GM21526 (cell line): ENCODE results near the gene PIEZO2.

Source experiments
- ATAC-seq: cut with Tn5 transposase; IDR thresholded peaks from one replicate; pipeline ENCODE4 v1.9.1; 2021; ENCODE audit warnings: moderate library complexity; ENCODE audit not compliant: unreplicated experiment, low FRiP score

Gene PIEZO2

GRCh38 chr18:10805587-10806118 lies 343.7 kb downstream of the PIEZO2 start:
- ATAC-seq = no peak

DNA sequence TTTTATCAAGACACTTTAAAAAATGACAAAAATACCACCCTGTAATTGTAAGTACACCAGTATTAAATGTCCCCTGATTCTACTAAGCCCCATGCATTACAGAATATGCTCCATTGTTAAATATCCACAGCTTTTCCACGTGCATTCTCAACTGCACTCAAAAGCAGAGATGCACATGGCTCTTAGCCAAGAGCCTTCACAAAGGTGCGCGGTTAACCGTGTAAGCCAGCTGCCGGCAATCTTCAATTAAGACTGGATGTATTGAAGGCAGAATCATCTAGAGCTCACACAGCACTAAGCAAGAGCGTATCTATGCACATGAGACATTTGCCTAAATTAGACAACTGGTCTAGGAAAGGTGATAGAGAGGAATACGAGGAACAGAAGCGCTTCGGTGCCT lies 345.2 kb downstream of the PIEZO2 start:
- ATAC-seq = no peak

DNA sequence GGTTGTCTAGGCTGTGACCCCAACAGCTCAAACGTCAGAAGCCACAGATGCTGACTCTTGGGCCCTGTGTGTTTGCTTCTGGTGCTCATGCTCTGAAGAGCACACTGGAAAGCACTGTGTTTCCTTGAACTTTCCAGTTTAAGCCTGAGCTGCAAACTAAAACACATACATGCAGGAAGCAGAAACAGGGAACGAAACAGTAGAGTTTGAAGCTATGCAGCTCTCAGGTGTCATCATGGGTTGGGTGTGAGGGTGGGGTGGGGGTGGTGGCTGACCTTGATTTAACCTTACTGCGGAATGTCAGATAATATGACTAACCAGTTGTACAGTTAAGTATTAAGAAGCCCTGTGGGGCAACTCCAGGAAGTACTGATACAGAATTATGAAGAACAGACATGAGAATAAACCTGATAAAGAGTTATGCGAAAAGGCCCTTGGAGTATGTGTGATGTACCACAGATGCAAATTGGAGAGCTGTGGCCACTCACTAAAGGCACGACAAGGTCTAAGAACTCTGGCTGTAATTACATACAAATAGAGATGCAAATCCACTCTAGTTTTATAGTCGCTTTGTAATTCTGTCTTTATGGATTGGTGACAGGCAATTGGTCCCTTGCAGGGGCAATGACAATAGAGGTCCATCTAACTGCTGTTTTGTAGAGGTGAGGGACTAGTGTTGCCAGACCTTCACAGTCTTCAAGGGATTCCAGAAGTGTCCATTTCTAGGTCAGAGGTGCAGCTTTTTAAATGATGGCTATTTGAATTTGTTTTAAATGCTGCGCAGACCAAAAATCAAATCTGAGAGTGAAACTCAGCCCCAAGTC lies 350.4 kb downstream of the PIEZO2 start:
- ATAC-seq = no peak

- no peak for ATAC-seq
Measured at GRCh38 chr18:10797896-10798295, 351.5 kb downstream of the PIEZO2 start.

DNA sequence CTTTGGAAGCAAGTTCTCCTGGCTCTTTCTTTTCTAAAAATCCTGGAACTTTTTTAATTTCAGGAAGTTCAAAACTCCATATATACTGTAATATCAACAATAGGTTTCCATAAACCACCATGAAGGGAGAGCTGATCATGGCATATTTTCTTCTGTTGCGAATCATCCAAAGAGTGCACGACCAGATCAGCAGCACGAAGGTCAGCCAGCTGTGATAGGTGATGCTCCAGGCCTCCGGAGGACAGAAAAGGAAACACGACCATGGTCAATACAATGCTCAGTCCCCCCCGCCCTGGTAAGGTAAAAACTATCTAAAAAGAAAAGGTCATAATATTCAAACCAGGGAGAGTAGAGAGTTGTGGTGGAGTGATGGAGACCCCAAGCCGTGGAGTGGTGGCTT lies 354.6 kb downstream of the PIEZO2 start:
- no peak for ATAC-seq

GRCh38 chr18:10793730-10794370 lies 355.5 kb downstream of the PIEZO2 start:
- no peak for ATAC-seq

- ATAC-seq = no peak
Measured at GRCh38 chr18:10792181-10792580, 357.2 kb downstream of the PIEZO2 start.

- ATAC-seq = no peak
Measured at GRCh38 chr18:10791169-10791831, 358.1 kb downstream of the PIEZO2 start.

DNA sequence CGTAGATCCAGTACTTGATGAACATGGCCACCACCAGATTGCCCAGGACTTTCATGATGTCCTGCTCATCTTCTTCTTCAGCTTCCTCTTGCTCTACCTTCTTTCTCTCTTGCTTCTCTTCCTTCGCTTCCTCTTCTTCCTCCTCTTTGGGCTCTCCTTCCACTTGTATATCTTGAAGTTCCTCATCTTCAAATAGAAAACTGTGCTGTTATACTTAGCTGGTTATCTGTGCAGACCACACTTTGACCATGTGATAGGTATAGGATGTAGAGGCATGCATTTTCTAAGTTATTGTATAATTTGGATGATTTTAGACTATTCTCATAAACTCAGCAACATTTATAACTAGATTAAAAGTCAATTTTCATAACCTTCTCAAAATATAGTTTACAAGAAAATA lies 360.2 kb downstream of the PIEZO2 start:
- ATAC-seq = no peak

DNA sequence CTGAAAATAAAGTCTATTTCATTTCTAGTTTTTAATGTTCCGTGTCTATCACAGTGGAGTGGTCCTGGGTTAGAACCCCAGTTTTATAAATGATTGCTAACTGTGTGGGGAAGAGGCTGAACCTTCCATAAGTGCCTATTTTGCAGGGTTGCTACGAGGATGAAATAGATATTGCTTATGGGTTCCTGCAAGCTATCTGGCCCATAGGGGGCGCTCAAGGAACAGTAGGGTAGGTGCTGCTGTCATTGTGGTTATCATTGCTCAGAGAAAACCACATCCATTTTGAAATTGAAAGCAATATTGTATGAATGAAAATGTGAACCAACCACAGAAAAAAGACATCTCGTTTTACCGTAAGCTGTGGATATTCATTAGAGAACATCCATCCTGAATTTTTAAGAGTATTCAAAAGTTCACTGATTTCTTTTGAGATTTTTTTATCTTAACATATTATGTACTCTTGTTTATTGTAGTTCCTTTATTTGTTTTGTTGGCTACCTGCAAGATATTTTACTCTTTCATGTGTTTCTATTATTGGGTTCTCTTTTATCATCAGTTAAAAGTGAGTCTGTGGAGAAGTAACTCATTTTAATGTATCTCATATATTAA lies 362.0 kb downstream of the PIEZO2 start:
- ATAC-seq = peak; percentile 95

DNA sequence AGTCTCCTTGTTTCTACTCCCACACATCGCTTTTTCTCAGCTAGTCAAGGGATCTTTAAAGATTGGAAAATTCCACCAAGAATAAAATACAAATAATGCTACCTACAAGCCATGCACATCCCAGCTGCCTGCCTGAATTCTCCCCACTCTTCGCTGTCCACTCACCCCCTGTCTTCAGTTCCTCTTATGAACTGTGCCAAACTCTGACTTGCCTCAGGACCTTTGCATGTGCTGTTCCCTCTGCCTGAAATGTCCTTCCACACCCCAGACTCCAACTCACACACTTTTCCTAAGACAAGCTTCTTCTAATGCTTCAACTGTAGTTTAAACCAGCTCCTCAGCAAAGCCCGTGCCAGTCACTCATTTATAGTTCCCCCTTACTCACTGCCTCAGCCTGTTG lies 363.6 kb downstream of the PIEZO2 start:
- no peak for ATAC-seq

DNA sequence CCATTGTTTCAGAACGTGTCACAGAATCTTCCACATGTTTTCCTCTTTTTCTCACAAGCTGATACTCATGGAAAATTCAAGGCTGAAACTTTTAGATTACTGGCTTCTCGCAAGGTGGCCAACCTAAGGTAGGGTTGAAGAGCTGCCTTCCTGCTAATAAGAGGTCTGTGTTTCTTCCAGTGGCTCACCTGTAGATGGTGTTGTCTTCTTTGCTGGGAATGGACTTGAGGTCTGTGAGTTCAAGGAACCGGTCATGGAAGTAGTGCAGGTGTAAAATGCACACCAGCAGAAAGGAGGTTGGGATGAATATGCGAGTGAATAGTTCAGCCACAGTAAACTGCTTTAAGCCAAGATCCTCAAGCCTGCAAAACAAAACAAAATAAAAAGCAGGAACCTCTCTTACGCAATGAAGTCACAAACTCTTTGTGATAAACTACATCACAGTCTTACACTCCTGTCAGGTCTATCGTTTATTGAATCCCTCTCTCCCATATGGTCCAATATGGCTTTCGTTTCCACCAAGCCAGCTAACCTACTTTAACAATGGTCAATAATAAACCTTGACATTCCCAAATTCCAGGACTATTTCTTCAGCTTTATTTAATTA lies 364.7 kb downstream of the PIEZO2 start:
- no peak for ATAC-seq

- no peak for ATAC-seq
Measured at GRCh38 chr18:10783941-10784340, 365.4 kb downstream of the PIEZO2 start.

DNA sequence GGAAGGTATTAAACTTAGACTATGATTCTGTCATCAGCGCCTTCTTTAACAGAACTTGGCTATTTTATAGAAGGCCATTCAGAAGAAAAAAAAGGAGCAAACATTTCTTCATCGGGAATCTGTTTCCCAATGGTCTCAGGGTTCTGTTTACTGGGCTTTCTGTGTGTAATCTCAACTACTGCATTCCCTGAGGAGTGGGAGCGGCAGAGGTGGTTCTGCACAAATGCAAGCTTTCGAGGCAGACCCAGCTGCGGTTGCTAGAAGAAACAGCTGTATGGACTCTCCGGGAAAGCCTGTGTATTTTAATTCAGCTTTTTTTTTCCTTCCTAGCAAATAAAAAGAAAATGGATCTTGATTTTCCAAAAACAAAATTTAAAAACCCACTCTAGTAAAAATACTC lies 372.9 kb downstream of the PIEZO2 start:
- ATAC-seq = no peak

- no peak for ATAC-seq
Measured at GRCh38 chr18:10775026-10775425, 374.3 kb downstream of the PIEZO2 start.

GRCh38 chr18:10771053-10771709 lies 378.2 kb downstream of the PIEZO2 start:
- no peak for ATAC-seq

DNA sequence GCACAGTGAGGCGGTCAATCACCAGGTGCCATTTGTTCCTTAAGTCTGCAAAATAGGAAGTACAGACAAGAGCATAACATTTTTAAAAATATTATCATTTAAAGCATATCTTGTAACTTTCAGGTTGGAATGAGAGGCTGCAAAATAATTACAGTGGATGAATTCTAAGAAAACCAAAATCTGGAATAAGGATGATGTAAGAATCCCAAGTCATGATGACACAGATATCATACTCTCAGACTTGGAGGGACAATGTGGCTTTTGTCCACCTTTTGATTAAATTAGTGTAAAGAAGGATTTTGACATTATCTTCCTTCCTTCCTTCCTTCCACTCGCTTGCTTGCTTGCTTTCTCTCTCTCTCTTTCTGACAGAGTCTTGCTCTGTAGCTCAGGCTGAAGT lies 379.1 kb downstream of the PIEZO2 start:
- ATAC-seq = no peak

DNA sequence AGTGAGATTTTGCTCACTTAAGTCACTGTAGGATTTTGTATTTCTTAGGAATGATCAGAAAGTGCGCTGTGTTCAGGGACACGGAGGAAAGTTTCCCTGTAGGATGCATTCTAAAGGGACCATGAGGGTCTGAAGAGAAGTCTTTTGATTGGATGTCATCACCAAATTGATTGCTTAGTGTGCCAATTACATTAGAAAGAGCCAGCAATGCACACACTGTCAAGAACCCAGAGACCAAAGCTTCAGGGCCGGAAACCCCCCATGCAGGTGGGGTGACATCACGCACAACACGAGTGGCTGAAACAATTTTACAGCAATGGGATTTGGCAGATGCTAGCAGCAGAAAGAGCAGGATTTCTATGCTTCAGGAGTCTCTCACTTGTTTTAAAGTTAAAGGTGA lies 381.1 kb downstream of the PIEZO2 start:
- no peak for ATAC-seq

GRCh38 chr18:10767658-10768057 lies 381.7 kb downstream of the PIEZO2 start:
- no peak for ATAC-seq

DNA sequence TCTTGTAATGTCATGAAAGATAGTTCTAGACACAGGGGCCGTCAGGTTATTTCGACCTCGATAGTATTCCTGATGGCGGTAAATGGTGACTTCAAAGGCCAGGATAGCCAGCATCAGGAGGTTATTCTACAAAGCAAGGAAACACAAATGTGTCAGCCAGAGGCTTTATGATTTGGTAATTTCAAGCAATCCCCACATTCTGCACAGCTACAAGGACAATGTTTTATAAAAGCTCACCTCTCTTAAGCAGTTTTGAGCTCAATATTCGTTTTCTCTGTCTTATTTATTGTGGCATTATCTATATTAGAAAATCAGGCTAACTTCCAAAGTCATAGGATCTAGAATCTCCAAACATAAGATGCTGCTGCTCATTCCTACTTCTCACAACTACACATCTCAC lies 388.4 kb downstream of the PIEZO2 start:
- no peak for ATAC-seq
